GM15510 (cell line): ENCODE data around the gene PPARG.

Source experiments
- POLR2A ChIP-seq: IDR thresholded peaks from 3 replicates; pipeline ENCODE4 v1.6.1; 2011; ENCODE audit warnings: borderline replicate concordance; ENCODE audit not compliant: insufficient read length; ENCODE audit errors: extremely low read depth

The PPARG gene

GRCh38 chr3:12273045-12273695 is 15.7 kb upstream of the PPARG start:
- no peak for TF ChIP-seq POLR2A

DNA sequence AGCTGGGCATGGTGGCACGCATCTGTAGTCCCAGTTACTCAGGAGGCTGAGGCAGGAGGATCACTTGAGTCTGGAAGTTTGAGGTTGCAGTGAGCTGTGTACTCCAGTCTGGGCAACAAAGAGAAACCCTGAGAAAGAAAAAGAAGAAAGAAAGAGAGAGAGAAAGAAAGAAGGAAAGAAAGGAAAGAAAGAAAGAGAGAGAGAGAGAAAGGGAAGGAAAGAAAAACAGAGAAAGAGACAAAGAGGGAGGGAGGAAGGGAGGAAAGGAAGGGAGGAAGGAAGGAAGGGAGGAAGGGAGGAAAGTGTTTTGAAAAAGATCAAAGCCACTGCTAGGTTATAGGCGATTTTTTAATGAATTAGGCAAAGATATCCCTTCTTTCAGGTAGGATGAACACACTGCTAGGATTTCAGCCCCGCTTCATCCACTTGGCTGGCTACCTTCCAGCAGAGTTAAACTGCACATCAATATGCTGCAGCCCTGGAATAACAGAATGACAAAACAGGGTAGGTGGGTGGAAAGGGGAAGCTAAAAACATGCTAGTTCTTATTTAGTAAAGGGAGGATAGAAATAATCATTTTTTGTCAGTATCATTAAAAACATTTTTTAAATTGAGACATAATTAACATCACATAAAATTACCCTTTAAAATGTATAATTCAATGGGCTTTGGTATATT is 12.8 kb upstream of the PPARG start:
- TF ChIP-seq POLR2A, result no peak

DNA sequence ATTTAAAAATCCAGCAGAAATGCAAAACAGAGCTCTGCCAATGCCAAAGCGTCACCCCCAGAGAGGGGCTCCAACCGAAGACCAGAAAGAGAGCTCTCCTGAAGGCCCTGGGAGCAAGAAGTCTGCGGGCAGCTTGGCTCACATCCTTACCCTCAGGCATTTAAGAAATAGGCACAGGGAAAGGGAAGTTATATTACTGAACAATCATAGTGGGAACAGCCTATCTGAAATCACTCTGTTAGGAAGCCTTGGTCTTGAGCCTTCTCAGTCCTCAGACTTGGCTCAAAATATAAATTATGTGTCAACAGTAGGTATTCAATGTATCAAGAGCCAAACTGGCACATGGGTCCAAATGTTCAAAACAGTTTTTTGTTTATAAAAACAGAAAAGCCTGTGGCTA is 10.3 kb upstream of the PPARG start:
- TF ChIP-seq POLR2A, result no peak

DNA sequence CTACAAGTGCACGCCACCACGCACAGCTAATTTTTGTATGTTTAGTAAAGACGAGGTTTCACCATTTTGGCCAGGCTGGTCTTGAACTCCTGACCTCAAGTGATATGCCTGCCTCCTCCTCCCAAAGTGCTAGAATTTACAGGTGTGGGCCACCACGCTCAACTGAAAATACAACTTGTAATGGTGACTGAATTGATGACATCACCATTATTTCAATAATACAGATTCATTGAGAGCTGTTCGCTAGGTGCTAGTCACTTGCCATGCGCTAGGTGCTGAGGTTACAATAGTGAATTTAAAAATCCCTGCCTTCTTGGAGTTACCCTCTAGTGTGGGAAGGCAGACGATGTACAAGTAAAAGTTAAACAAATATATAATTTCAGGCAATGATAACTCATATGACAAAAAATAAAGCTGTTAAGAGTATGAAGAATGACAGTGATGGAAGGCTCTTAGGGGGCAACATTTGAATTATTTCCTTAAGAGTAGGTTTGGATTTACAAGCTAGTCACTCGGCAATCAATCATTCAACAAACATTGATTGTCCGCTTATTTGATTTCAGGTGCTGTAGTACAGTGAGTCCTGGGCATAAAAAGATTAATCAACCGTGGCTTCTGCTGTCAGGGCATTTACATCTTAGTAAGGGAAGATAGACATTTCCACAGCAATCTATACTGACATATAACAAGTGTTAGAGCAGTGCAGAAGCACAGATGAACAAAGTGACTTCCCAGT is 9.1 kb upstream of the PPARG start:
- no peak for TF ChIP-seq POLR2A

DNA sequence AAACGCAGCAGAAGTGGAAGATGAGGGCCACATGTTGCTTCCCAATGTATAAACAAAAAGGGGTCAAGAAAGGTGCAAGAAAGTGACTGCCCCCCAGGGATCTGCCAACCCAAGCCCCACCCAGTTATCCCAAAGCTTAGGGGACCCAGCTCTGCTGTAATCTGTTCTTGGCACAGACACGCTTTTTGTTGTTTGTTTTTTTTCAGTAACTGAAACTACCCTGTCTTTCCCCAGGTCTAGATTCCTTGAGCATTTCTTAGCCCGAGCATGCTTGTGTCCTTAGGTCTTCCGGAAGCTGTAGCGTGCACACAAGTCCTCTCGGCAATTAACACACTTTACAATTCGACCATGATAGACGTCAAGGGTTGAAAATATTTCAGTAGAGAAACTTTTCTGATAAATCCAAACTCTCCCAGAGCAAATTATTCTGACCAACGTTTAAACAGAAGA is 8.5 kb upstream of the PPARG start:
- TF ChIP-seq POLR2A, result no peak

- TF ChIP-seq POLR2A, result no peak
Measured at GRCh38 chr3:12284591-12284990, 4.3 kb upstream of the PPARG start.

DNA sequence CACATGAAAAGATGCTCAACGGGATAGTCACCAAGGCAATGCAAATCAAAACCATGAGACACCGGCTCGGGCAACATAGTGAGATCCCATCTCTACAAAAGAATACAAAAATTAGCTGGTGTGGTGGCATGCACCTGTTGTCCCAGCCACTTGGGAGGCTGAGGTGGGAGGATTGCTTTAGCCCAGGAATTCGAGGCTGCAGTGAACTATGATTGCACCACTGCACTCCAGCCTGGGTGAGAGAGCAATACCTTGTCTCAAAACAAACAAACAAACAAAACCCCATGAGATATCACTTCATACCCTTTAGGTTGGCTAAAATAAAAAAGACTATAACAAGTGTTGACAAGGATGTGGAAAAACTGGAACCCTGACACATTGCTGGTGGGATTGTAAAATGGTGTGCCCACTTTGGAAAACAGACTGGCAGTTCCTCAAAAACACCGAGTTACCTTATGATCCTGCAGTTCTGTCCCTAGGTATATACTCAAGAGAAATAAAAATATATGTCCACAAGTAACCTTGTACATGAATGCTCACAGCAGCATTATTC is 3.8 kb upstream of the PPARG start:
- no peak for TF ChIP-seq POLR2A

DNA sequence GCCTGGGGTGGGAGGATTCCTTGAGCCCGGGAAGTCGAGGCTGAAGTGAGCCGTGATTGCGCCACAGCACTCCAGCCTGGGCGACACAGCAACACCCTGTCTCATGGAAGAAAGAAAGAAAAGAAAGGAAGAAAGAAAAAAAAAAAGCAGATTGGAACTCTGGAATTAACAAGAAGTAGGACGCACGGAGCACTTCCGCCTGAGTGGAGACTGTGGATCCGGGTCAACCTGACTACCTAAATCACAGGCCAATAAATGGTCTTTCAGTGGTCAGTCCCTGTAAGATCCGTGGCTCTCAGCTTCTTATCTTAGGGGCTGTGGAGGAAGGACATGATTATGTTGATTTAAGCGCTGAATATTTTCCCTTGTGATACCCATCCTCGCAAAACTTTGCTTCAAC is 2.4 kb upstream of the PPARG start:
- TF ChIP-seq POLR2A, result no peak

DNA sequence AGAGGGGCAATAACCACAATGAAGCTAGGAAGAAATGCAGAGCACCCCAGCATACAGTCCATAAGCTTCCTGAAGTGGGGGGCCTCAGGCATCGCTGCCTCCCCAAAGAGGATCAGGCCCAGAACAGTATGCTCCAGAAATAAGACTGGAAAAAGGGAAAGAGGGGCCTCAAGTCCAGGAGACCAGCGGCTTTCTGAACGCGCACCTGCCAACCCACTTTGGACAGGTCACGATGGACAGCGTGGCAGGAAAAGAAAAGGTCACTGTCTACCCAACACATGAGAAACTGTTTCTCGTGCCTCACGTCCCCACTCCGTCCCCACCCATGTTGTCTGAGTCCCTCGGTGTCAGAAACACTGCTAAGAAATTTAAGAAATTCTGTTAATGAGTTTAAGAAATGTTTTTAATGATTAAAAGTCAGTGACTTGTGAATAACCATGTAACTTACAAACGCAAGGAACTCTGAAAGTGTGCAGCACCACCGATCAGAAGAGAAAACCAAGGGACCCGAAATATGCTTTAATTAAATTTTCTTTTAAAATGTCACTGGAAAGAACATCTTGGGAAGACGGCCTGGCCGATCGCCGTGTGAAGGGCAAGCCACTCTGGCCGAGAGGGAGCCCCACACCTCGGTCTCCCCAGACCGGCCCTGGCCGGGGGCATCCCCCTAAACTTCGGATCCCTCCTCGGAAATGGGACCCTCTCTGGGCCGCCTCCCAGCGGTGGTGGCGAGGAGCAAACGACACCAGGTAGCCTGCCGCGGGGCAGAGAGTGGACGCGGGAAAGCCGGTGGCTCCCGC is 1.7 kb upstream of the PPARG start:
- TF ChIP-seq POLR2A, result no peak

GRCh38 chr3:12287727-12288181 is 1.1 kb upstream of the PPARG start:
- no peak for TF ChIP-seq POLR2A

- no peak for TF ChIP-seq POLR2A
Measured at GRCh38 chr3:12289524-12289923, 654 bp downstream of the PPARG start.

DNA sequence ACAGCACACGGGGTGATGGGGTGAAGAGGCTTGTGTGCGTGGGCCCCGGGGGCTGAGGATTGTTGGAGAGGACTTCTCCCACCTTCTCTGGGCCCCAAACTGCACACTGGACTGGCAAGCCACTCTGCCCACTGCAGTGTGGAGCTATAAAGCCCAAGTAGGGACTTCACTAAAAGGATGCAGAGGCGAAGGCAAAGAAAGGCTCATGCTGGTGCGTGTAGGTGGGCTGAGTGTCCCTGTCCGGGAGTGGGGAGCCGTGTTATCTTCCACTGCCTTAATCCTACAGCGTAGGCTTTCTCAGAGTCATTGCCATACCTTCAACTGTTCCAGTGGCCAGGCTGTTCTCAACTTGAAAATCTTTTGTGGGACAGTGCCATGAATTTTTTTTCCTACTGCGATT is 3.9 kb downstream of the PPARG start:
- no peak for TF ChIP-seq POLR2A

DNA sequence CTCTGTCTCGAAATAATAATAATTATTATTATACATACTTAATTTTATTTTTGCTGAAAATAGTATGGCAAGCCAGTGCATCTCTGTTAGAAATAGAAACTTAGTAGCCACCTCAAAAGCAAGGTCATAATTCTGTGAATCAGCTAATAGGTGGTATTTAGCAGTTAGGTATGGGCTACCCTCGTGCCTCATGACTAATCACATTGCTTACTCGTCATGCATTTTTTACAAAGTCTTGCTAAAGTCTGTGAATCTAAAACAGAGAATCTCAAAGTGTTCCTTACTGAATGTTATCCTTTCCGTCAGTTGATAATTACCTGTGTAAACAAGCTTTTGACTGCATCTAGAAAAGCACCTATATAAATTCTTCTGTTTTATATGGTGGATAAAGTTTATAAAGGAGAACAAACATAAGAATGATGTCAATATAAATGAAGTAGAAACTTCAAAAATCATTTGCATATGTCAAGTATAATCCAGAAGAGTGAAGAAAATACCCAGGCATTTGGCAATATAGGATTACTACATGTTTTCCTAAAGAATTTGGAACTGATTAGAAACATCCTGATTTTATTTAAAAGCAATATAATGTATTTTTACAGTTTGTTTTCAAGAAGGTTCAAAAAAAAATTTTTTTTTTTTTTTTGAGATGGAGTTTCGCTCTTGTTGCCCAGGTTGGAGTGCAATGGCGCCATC is 6.2 kb downstream of the PPARG start:
- no peak for TF ChIP-seq POLR2A

- TF ChIP-seq POLR2A, result no peak
Measured at GRCh38 chr3:12296511-12296910, 7.6 kb downstream of the PPARG start.
